Measurements from ENCODE around the gene ST8SIA1.

The ST8SIA1 gene

DNA sequence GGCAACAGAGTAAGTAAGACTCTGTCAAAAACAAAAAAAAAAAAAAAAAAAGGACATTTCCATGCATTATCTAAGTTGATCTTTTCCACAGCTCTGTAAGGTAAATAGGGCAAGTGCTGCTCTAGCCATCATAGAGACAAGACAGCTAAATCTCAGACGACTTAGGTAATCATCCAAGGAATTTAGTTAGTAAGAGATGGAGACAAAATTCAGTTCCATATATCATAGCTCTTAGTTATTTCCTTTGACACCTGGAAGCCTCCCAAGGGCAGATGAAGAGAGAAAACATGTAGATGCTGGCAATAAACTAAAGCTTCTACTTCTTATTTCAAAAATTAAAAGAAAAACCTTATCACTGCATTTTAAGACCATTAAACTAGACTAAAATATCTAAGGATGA is 48.7 kb downstream of the ST8SIA1 start:
- Histone ChIP-seq H3K9ac (ENCODE audit: insufficient read length) (no peak overlapping the region), H3K36me3 (ENCODE audit: insufficient read depth, low read length) (no peaks in the 10 kb centered on the region), H3K9me3 (ENCODE audit: low read depth, low read length) (no peaks in the 10 kb centered on the region), H3K4me3 (no peak overlapping the region), H3K27ac (no peak overlapping the region)
- TF ChIP-seq EZH2 (IDR thresholded peaks at IDR 0.05) (no peak), POLR2AphosphoS5 (IDR thresholded peaks at IDR 0.05; ENCODE audit: borderline replicate concordance, low read depth, low read length) (no peak), FOXP2 (optimal IDR thresholded peaks at IDR 0.05; ENCODE audit: control extremely low read depth, extremely low read length, insufficient read depth) (no peak)
- no peak for DNase-seq (ENCODE audit: low read depth, low spot score)

DNA sequence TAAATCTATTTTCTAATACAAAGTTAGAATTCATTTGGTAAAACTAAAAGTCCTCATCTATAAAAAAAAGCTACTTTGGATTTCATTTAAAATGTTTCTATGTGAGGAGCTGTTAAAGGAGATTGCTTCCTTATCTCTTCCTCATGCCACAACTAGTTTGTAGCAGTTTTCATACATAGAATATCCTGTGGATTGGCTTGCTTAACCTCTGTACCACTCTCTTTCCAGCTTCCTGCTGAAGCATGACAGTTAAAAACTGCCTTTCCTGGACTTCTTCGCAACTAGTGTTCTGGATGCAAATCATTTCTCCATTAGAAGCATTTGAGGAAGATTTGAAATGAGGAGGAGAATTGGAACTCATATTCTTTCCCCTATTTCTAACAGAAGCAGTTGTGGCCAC is 49.6 kb downstream of the ST8SIA1 start:
- H3K27ac ChIP-seq: no peak overlapping the region
- H3K9ac ChIP-seq (ENCODE audit: insufficient read length): no peak overlapping the region
- TF ChIP-seq FOXP2 (optimal IDR thresholded peaks at IDR 0.05; ENCODE audit: control extremely low read depth, extremely low read length, insufficient read depth) (no peak), EZH2 (IDR thresholded peaks at IDR 0.05) (no peak), POLR2AphosphoS5 (IDR thresholded peaks at IDR 0.05; ENCODE audit: borderline replicate concordance, low read depth, low read length) (no peak)
- H3K4me3 ChIP-seq: no peak overlapping the region
- DNase-seq (ENCODE audit: low read depth, low spot score): no peak
- no peaks in the 10 kb centered on the region for H3K36me3 ChIP-seq (ENCODE audit: insufficient read depth, low read length)
- H3K9me3 ChIP-seq (ENCODE audit: low read depth, low read length): no peaks in the 10 kb centered on the region

DNA sequence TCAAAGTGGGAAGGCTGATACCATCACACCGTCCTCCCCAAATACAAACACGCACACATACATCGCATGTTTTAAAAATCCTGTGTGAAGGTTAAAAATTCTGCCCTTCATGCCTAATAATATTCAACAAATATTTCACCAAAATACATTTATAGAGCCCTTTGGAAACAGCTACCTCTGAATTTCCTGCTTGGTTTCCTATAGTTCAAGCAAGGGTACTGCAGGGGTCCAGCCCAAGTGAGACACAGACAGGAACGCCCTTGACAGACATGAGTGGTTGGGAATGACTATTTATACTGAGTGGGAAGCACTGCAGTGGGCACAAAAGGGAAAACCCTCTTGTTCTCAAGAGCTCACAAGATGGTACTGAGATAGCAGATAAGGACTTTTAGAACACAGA is 51.0 kb downstream of the ST8SIA1 start:
- Histone ChIP-seq H3K36me3 (ENCODE audit: insufficient read depth, low read length) (no peaks in the 10 kb centered on the region), H3K4me3 (no peak overlapping the region), H3K9me3 (ENCODE audit: low read depth, low read length) (no peaks in the 10 kb centered on the region), H3K27ac (no peak overlapping the region), H3K9ac (ENCODE audit: insufficient read length) (no peak overlapping the region)
- TF ChIP-seq FOXP2 (optimal IDR thresholded peaks at IDR 0.05; ENCODE audit: control extremely low read depth, extremely low read length, insufficient read depth) (no peak), EZH2 (IDR thresholded peaks at IDR 0.05) (no peak), POLR2AphosphoS5 (IDR thresholded peaks at IDR 0.05; ENCODE audit: borderline replicate concordance, low read depth, low read length) (no peak)
- DNase-seq (ENCODE audit: low read depth, low spot score): no peak

DNA sequence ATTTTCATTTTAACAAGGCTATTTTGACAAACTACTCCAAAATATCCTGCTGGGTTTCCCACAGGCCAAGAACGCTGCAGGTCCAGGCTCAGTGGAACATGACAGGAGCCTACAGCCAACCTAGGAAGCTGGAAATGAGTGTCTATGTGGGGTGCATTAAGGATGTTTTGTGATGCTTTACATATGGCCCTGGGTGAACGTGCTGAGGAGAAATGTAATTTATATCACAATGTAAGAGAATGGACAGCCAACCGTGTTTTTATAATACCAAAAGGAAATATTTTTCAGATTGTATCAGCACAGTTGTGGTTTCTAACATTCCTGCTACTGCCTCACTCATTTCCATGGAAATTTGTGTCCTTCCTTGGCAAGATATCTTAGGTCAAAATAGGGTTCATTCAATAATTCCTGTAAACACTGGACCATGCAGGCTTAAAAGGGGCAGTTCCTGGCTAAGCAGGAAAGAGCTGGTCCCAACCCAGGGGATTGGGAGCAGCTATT is 51.5 kb downstream of the ST8SIA1 start:
- Histone ChIP-seq H3K9me3 (ENCODE audit: low read depth, low read length) (no peaks in the 10 kb centered on the region), H3K36me3 (ENCODE audit: insufficient read depth, low read length) (no peaks in the 10 kb centered on the region), H3K9ac (ENCODE audit: insufficient read length) (no peak overlapping the region), H3K4me3 (no peak overlapping the region), H3K27ac (no peak overlapping the region)
- TF ChIP-seq FOXP2 (optimal IDR thresholded peaks at IDR 0.05; ENCODE audit: control extremely low read depth, extremely low read length, insufficient read depth) (no peak), POLR2AphosphoS5 (IDR thresholded peaks at IDR 0.05; ENCODE audit: borderline replicate concordance, low read depth, low read length) (no peak), EZH2 (IDR thresholded peaks at IDR 0.05) (no peak)
- DNase-seq (ENCODE audit: low read depth, low spot score): no peak

DNA sequence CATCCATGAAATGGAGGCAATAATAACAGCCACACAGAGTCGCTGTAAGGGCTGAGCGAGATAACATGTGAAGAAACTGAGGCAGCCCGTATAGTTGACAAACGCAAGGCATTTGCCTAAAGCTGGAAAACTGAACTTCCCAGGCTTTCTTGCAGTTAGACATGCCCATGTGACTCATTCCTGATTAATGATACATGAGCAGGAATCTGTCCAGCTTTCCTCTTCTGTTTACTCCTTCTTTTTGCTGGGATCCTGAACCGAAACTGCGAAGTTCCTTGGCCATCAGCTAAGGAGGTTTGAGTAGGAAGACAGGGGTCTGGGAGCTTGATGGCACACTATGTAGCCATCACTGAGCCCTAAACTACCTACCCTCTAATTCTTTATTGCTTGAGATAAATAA is 52.2 kb downstream of the ST8SIA1 start:
- TF ChIP-seq FOXP2 (optimal IDR thresholded peaks at IDR 0.05; ENCODE audit: control extremely low read depth, extremely low read length, insufficient read depth) (no peak), EZH2 (IDR thresholded peaks at IDR 0.05) (no peak), POLR2AphosphoS5 (IDR thresholded peaks at IDR 0.05; ENCODE audit: borderline replicate concordance, low read depth, low read length) (no peak)
- no peak for DNase-seq (ENCODE audit: low read depth, low spot score)
- H3K9ac ChIP-seq (ENCODE audit: insufficient read length): no peak overlapping the region
- no peak overlapping the region for H3K27ac ChIP-seq
- H3K36me3 ChIP-seq (ENCODE audit: insufficient read depth, low read length): no peaks in the 10 kb centered on the region
- H3K4me3 ChIP-seq: no peak overlapping the region
- H3K9me3 ChIP-seq (ENCODE audit: low read depth, low read length): no peaks in the 10 kb centered on the region

DNA sequence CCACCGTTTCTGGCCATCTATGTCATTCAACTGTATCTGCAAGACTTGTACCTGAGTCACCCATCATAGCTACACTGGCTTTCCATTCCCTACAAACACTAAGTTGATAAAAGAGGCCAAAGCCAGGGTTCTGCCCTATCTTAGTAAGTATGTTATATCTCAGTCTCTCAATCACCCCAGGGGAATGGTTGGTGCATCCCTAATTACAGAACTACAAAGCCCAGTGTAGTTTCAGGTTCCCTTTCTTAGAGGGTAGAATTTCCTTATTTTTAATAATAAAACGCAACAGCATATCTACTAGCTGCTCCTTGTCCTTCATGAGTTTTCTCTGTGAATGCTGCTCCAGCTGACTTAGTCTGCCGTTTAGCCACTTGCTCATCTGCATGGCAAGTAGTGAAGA is 57.6 kb downstream of the ST8SIA1 start:
- Histone ChIP-seq H3K4me3 (no peak overlapping the region), H3K27ac (no peak overlapping the region), H3K9ac (ENCODE audit: insufficient read length) (no peak overlapping the region), H3K9me3 (ENCODE audit: low read depth, low read length) (no peaks in the 10 kb centered on the region), H3K36me3 (ENCODE audit: insufficient read depth, low read length) (no peaks in the 10 kb centered on the region)
- no peak for TF ChIP-seq POLR2AphosphoS5 (IDR thresholded peaks at IDR 0.05; ENCODE audit: borderline replicate concordance, low read depth, low read length)
- no peak for TF ChIP-seq FOXP2 (optimal IDR thresholded peaks at IDR 0.05; ENCODE audit: control extremely low read depth, extremely low read length, insufficient read depth)
- TF ChIP-seq EZH2 (IDR thresholded peaks at IDR 0.05): no peak
- DNase-seq (ENCODE audit: low read depth, low spot score): no peak

DNA sequence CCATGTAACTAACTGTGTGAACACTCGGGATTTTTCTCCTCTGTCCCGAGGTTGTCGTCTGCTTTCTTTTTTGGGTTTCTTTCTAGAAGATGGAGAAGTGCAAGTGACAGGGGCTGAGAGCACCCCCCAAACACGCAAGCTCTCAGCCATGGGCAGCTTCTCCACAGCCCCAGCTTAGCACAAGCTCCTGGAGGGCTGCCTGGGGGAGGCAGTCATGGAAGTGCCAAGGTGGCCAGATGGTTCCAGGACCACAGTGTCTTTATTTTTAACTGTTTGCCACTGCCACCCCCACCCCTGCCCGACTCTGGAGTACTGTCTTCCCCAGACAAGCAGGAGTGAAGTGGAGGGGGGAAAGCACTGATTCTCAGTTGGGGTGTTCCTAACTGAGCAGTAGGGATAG is 58.2 kb downstream of the ST8SIA1 start:
- no peak for DNase-seq (ENCODE audit: low read depth, low spot score)
- TF ChIP-seq FOXP2 (optimal IDR thresholded peaks at IDR 0.05; ENCODE audit: control extremely low read depth, extremely low read length, insufficient read depth): no peak
- TF ChIP-seq POLR2AphosphoS5 (IDR thresholded peaks at IDR 0.05; ENCODE audit: borderline replicate concordance, low read depth, low read length): no peak
- no peak for TF ChIP-seq EZH2 (IDR thresholded peaks at IDR 0.05)
- no peak overlapping the region for H3K4me3 ChIP-seq
- no peak overlapping the region for H3K9ac ChIP-seq (ENCODE audit: insufficient read length)
- no peak overlapping the region for H3K27ac ChIP-seq
- H3K9me3 ChIP-seq (ENCODE audit: low read depth, low read length): no peaks in the 10 kb centered on the region
- H3K36me3 ChIP-seq (ENCODE audit: insufficient read depth, low read length): no peaks in the 10 kb centered on the region

DNA sequence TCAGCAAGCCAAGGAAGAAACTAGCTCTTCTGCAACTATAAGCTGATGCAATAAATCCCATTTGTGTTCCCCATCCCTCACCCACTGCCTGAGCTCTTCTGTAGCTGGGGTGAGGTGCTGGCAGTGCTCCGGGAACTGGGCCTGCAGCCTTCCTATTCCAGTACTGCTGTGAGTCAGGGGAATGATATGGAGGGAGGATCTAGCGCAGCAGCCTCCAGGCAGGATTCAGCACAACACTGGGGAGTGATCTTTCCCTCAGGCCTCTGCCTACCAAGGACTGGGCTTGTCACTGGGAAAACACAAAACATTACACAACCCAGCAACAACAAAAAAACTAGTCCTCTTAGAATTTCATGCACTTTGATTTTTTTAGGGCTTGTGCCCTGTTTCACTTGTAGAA is 58.7 kb downstream of the ST8SIA1 start:
- no peaks in the 10 kb centered on the region for H3K36me3 ChIP-seq (ENCODE audit: insufficient read depth, low read length)
- DNase-seq (ENCODE audit: low read depth, low spot score): no peak
- no peak overlapping the region for H3K9ac ChIP-seq (ENCODE audit: insufficient read length)
- no peak for TF ChIP-seq POLR2AphosphoS5 (IDR thresholded peaks at IDR 0.05; ENCODE audit: borderline replicate concordance, low read depth, low read length)
- no peak for TF ChIP-seq FOXP2 (optimal IDR thresholded peaks at IDR 0.05; ENCODE audit: control extremely low read depth, extremely low read length, insufficient read depth)
- TF ChIP-seq EZH2 (IDR thresholded peaks at IDR 0.05): no peak
- H3K9me3 ChIP-seq (ENCODE audit: low read depth, low read length): no peaks in the 10 kb centered on the region
- H3K27ac ChIP-seq: no peak overlapping the region
- H3K4me3 ChIP-seq: no peak overlapping the region

All from SK-N-MC (cell line).